ENCODE results near the gene CD300LF.

The CD300LF gene

DNA sequence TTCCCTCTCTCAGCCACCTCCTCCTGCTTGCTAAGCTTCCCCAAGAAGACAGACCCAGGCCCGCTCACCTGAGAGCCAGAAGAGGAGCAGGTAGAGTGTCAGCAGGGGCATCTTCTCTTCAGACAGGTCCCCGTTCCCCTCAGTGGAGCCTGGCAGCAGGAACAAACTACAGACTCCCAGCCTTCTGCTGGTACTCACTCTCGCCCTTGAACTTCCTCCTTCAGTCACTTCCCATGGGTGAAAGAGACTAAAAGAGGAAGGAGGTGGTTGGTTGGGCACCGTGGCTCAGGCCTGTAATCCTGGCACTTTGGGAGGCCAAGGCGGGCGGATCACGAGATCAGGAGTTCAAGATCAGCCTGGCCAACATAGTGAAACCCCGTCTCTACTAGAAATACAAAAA lies at the start of gene CD300LF:
CD300LF (minus strand) TSS at position 168 of the 400 bp plus-strand sequence; CDS start at position 111, 57 bp downstream.
- Histone ChIP-seq H3K27ac (ENCODE audit: low read depth, low read length) (no peak within 1 kb of the TSS), H3K36me3 (ENCODE audit: control insufficient read depth, insufficient read depth, low read length) (no peaks in the 10 kb centered on the region), H3K4me1 (ENCODE audit: control insufficient read depth, insufficient read depth, low read length) (no peaks in the 10 kb centered on the region), H3K4me3 (ENCODE audit: low read length) (no peak within 1 kb of the TSS), H3K27me3 (ENCODE audit: control insufficient read depth, insufficient read depth, low read length) (no peaks in the 10 kb centered on the region), H3K9ac (ENCODE audit: low read length) (no peak within 1 kb of the TSS)

DNA sequence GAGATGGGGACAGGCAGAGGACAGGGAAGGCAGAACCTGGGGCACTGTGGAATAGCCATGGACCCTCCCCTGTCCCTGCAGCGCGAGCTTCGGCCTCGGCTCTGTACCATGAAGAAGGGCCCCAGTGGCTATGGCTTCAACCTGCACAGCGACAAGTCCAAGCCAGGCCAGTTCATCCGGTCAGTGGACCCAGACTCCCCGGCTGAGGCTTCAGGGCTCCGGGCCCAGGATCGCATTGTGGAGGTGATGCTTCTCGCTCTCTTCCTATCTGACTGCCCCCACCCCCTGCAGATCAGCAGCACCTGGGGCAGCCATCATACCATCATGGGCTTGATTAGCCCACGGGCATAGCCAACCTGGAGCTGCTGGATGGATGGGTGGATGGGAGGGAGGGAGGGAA lies 49.2 kb upstream of the CD300LF start:
- no peak overlapping the region for H3K27ac ChIP-seq (ENCODE audit: low read depth, low read length)
- H3K4me3 ChIP-seq (ENCODE audit: low read length) = no peak overlapping the region
- no peaks in the 10 kb centered on the region for H3K4me1 ChIP-seq (ENCODE audit: control insufficient read depth, insufficient read depth, low read length)
- H3K27me3 ChIP-seq (ENCODE audit: control insufficient read depth, insufficient read depth, low read length) = no peaks in the 10 kb centered on the region
- no peak overlapping the region for H3K9ac ChIP-seq (ENCODE audit: low read length)
- H3K36me3 ChIP-seq (ENCODE audit: control insufficient read depth, insufficient read depth, low read length) = no peaks in the 10 kb centered on the region

DNA sequence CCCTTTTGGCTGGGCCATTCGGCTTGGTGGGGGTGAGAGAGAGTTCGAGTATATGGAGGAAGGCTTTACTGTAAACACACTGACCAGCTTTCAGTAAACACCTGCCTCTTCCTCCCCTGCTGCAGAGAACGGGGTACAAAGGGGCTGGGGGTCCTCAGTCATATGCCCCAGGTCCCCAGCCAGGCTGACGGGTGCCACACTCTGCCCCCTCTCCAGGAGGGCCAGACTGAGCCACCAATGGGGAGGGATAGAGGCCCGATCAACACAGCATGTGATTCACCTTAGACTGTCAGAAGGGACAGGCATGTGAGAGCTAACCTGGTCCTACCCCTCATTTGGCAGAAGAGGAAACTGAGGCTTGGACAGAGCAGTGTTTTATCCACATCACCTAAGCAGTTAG lies 48.7 kb upstream of the CD300LF start:
- Histone ChIP-seq H3K27me3 (ENCODE audit: control insufficient read depth, insufficient read depth, low read length) (no peaks in the 10 kb centered on the region), H3K9ac (ENCODE audit: low read length) (no peak overlapping the region), H3K36me3 (ENCODE audit: control insufficient read depth, insufficient read depth, low read length) (no peaks in the 10 kb centered on the region), H3K27ac (ENCODE audit: low read depth, low read length) (no peak overlapping the region), H3K4me3 (ENCODE audit: low read length) (no peak overlapping the region), H3K4me1 (ENCODE audit: control insufficient read depth, insufficient read depth, low read length) (no peaks in the 10 kb centered on the region)

DNA sequence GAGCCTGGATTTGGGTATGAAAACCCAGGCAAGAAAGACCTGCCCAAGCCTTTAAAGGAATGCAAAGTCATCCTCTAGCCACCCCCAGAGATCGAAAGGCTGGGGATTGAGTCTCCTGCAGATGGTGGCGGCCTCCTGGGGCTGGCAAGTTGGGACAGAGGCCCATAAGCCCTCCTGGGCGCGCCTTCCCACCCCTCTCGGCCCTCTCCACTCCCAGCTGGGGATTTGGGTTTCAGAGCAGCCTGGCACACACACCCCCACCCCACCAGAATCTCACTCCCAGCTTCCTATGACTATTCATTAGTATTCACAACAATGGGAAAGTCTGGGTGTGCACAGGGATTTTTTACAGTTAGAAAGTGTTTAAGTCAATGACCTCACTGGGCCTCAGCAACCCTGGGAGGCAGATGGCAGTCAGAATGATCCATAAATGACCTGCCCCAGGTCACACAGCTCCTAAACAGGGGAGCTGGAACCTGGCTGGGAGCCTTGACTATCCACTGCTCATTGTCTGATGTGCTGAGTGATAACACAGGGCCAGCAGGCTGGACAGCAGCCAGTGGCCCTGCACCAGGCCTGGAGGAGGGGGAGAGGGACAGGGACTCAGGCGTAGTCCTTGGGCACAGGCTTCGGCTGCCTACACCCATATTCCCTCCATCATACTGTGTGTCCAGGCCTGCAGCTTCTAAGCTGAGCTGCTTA lies 47.8 kb upstream of the CD300LF start:
- Histone ChIP-seq H3K9ac (ENCODE audit: low read length) (no peak overlapping the region), H3K4me1 (ENCODE audit: control insufficient read depth, insufficient read depth, low read length) (no peaks in the 10 kb centered on the region), H3K36me3 (ENCODE audit: control insufficient read depth, insufficient read depth, low read length) (no peaks in the 10 kb centered on the region), H3K27me3 (ENCODE audit: control insufficient read depth, insufficient read depth, low read length) (no peaks in the 10 kb centered on the region), H3K4me3 (ENCODE audit: low read length) (no peak overlapping the region), H3K27ac (ENCODE audit: low read depth, low read length) (no peak overlapping the region)

DNA sequence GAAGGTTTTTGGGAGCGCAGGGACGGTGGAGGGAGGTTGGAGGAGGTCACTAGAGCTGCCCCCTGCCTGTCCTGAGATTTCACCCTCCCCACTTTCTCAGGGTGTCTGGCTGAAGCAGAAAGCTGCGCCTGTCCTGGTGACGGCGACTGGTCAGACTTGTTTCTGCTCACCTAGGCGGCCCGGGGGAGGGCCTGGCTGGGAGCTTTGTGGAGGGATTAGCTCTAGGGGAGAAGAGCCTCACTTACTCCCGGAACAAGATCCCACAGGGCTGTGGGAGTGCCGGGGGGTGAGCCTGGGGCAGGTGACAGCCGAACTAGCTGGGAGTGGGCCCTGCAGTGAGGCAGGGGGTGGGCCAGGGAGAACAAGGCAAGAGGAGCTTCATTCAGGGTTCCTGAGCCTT lies 47.2 kb upstream of the CD300LF start:
- Histone ChIP-seq H3K27ac (ENCODE audit: low read depth, low read length) (no peak overlapping the region), H3K4me3 (ENCODE audit: low read length) (no peak overlapping the region), H3K27me3 (ENCODE audit: control insufficient read depth, insufficient read depth, low read length) (no peaks in the 10 kb centered on the region), H3K9ac (ENCODE audit: low read length) (no peak overlapping the region), H3K4me1 (ENCODE audit: control insufficient read depth, insufficient read depth, low read length) (no peaks in the 10 kb centered on the region), H3K36me3 (ENCODE audit: control insufficient read depth, insufficient read depth, low read length) (no peaks in the 10 kb centered on the region)

DNA sequence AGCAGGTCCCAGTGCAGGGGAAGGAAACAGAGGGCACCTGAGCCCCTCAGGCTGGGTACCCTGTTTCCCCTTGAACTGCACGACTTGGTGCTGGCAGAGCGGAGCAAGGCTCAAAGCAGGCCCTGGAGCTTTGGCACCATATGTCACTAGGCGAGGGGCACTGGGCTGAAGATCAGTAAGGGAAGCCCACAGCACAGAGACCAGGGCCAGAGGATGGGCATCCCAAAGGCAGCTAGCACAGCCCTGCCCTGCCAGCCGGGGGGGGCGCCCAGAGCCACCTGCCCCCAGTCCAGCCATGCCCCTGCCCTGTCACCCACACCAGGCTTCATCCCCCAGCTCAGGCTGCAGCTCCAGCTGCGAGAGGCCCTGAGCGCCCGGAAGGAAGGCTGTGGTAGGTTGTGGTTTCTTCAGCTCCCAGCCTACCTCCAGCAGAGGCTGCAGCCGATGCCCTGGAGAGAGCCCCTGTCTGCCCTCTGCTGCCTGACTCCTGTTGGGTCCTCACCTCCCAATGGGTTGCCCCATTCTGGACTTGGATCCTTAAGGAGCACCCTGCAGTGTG lies 46.6 kb upstream of the CD300LF start:
- Histone ChIP-seq H3K27me3 (ENCODE audit: control insufficient read depth, insufficient read depth, low read length) (no peaks in the 10 kb centered on the region), H3K4me1 (ENCODE audit: control insufficient read depth, insufficient read depth, low read length) (no peaks in the 10 kb centered on the region), H3K9ac (ENCODE audit: low read length) (no peak overlapping the region), H3K4me3 (ENCODE audit: low read length) (no peak overlapping the region), H3K36me3 (ENCODE audit: control insufficient read depth, insufficient read depth, low read length) (no peaks in the 10 kb centered on the region), H3K27ac (ENCODE audit: low read depth, low read length) (no peak overlapping the region)

DNA sequence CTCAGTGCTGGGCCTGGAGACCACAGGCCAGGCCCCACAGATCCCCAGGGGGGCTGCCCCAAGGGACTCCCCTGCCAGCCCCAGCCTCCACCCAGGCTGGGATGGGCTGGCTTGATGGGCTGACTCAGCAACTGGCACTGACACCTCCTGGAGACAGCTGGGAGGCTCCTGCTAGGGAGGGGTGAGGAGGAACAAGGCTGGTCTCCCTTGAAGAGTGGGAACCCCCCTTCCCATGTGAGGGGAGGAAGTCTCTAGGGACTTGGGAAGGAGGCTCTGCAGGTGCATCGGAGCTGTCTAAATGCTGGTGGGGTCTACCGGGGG lies 46.1 kb upstream of the CD300LF start:
- Histone ChIP-seq H3K27ac (ENCODE audit: low read depth, low read length) (no peak overlapping the region), H3K9ac (ENCODE audit: low read length) (no peak overlapping the region), H3K4me3 (ENCODE audit: low read length) (peak overlapping the region; percentile 21), H3K36me3 (ENCODE audit: control insufficient read depth, insufficient read depth, low read length) (no peaks in the 10 kb centered on the region), H3K4me1 (ENCODE audit: control insufficient read depth, insufficient read depth, low read length) (no peaks in the 10 kb centered on the region), H3K27me3 (ENCODE audit: control insufficient read depth, insufficient read depth, low read length) (no peaks in the 10 kb centered on the region)

DNA sequence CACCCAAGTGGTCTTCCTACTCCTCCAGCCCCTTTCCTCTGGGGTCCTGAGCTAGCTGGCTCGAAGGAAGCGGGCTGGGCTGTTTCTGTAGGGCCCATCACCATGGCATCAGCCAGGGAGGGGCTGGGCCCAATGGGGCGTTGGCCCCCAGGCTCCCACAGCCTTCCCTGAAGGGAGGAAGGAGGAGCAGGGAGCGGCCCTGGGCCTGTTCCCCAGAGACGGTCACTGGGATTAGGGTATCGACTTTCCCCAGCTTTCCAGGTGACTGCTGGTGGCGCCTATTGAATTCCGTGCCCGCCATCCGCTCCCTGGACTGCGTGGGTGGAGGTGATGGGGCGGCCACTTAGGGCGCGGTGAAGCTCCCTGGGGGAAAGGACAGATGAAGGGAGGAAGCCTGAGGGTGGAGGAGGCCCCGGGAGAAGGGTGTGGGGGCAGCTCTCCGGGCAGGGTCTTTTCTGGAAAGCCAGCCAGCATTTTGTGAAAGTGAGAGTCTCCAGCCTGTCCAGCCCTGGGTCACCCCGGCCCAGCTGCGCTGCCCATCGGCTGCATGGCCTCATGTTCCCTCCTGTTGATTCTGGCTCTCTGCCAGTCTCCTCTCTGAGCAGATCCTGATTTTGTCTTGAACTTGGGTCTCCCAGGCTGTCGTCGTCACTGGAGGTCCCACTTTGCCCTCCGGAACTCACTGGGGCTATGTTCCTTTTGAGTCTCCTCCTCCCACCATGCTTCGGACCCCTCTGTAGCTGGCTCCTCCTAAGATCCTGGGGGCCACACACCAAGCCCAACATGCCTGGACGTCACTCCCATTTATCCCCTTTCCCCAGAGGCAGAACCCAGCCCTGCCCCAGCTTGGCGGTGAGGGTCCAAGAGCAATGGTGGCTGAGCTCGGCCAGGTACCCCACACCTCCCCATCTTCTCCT lies 45.5 kb upstream of the CD300LF start:
- H3K27me3 ChIP-seq (ENCODE audit: control insufficient read depth, insufficient read depth, low read length) = no peaks in the 10 kb centered on the region
- H3K4me1 ChIP-seq (ENCODE audit: control insufficient read depth, insufficient read depth, low read length) = no peaks in the 10 kb centered on the region
- no peaks in the 10 kb centered on the region for H3K36me3 ChIP-seq (ENCODE audit: control insufficient read depth, insufficient read depth, low read length)
- peak overlapping the region; percentile 21 for H3K4me3 ChIP-seq (ENCODE audit: low read length)
- no peak overlapping the region for H3K9ac ChIP-seq (ENCODE audit: low read length)
- no peak overlapping the region for H3K27ac ChIP-seq (ENCODE audit: low read depth, low read length)

DNA sequence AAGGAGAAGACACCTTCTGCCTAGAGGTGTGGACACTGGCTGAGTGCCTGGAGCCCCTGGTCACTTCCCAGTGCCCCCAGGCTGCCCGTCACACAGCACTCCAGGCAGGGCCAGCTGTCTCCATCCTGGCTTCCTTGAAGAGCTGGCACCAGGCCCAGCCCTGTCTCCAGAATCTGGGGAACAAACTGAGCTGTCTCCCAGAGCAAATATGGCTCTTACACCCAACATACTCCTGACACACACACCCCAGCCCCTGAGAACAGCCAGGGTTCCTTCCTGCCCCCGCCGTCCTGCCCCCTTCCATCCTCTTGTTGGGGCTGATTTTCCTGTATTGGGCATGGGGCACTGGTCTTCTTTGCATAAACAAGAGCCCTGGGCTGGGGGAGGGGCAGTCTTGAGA lies 44.8 kb upstream of the CD300LF start:
- Histone ChIP-seq H3K27ac (ENCODE audit: low read depth, low read length) (no peak overlapping the region), H3K4me3 (ENCODE audit: low read length) (no peak overlapping the region), H3K36me3 (ENCODE audit: control insufficient read depth, insufficient read depth, low read length) (no peaks in the 10 kb centered on the region), H3K27me3 (ENCODE audit: control insufficient read depth, insufficient read depth, low read length) (no peaks in the 10 kb centered on the region), H3K4me1 (ENCODE audit: control insufficient read depth, insufficient read depth, low read length) (no peaks in the 10 kb centered on the region), H3K9ac (ENCODE audit: low read length) (no peak overlapping the region)

DNA sequence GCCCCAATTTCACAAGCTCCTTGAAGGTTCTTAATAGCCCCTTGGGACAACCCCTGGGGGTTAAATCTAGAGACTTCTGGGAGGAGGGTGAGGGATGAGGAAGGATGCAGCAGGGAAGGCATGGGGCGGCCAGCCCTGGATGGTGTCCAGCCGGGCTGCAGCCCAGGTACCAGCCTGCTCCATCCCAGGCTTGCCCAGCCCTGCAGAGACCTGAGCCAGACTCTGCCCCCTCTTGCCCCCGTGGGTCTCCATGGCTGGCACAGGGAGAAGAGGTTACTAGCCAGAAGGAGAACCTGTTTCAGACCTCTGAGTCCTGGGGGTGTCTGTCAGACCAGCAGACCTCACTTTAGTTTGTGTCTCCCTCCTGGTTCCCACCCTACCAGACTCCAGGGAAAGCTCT lies 44.2 kb upstream of the CD300LF start:
- no peak overlapping the region for H3K27ac ChIP-seq (ENCODE audit: low read depth, low read length)

DNA sequence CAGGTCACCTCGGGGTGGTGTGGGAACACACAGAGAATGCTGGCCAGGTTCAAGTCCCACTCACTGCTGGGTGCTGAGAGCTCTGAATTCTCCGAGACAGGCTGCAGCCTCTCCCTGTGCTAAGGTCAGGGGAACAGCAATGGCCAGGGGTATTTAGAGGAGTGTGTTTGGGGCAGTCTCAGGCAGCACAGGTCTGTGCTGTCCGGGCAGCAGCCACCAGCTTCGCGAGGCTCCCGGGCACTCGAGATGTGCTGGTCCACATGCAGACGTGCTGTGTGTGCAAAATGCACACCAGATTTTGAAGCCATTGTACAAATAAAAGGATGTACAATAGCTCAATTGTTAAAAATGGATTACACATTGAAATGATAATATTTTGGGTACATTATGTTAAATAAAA lies 42.8 kb upstream of the CD300LF start:
- no peaks in the 10 kb centered on the region for H3K4me1 ChIP-seq (ENCODE audit: control insufficient read depth, insufficient read depth, low read length)
- H3K27me3 ChIP-seq (ENCODE audit: control insufficient read depth, insufficient read depth, low read length) = no peaks in the 10 kb centered on the region
- no peak overlapping the region for H3K9ac ChIP-seq (ENCODE audit: low read length)
- H3K36me3 ChIP-seq (ENCODE audit: control insufficient read depth, insufficient read depth, low read length) = no peaks in the 10 kb centered on the region
- no peak overlapping the region for H3K27ac ChIP-seq (ENCODE audit: low read depth, low read length)
- no peak overlapping the region for H3K4me3 ChIP-seq (ENCODE audit: low read length)

More for the DNA sequence above, 44.2 kb upstream of the CD300LF start:
- Histone ChIP-seq H3K27me3 (ENCODE audit: control insufficient read depth, insufficient read depth, low read length) (no peaks in the 10 kb centered on the region), H3K9ac (ENCODE audit: low read length) (no peak overlapping the region), H3K4me1 (ENCODE audit: control insufficient read depth, insufficient read depth, low read length) (no peaks in the 10 kb centered on the region), H3K4me3 (ENCODE audit: low read length) (no peak overlapping the region), H3K36me3 (ENCODE audit: control insufficient read depth, insufficient read depth, low read length) (no peaks in the 10 kb centered on the region)

DNA sequence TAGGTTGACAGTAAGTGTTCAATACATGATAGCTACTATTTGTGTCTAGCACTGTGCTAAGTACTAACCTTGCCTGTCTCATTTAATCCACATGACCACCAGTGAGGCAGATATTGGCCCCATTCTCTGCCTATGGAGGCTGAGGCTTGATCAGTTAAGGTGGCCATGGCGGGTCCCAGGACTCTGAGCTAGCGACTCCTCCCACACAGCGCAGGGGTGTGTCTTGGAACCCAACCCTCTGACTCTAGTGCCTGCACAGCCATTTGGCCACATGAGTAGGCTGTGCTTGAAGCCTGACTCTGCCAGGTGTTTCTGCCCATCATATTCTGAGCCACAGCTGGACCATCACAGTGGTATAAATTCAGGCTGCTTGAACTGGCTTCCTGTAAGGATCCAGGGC lies 42.1 kb upstream of the CD300LF start:
- Histone ChIP-seq H3K4me3 (ENCODE audit: low read length) (no peak overlapping the region), H3K4me1 (ENCODE audit: control insufficient read depth, insufficient read depth, low read length) (no peaks in the 10 kb centered on the region), H3K36me3 (ENCODE audit: control insufficient read depth, insufficient read depth, low read length) (no peaks in the 10 kb centered on the region), H3K9ac (ENCODE audit: low read length) (no peak overlapping the region), H3K27me3 (ENCODE audit: control insufficient read depth, insufficient read depth, low read length) (no peaks in the 10 kb centered on the region), H3K27ac (ENCODE audit: low read depth, low read length) (no peak overlapping the region)
